Posterior vena cava (tissue), 2 donors: ENCODE results near the gene SBNO1. TPM values are rescaled to one million over a fixed set of nuclear protein-coding genes. Genes with fewer than 3 reads are reported as not detected.
"Not testable (repeated sequence)": the region's sequence is repeated elsewhere in the genome, so short reads cannot be mapped to it uniquely, and the experiment has no call there.

Experiments used
- DNase-seq: peaks from one replicate; pipeline ENCODE4 v3.0.0-alpha.2; 2020; ENCODE audit warnings: low spot score
- intact Hi-C, 2 donors: fragments of 100-400 bp; cut with DNase I; formaldehyde crosslinking; loops; one replicate each; pipeline versions ENCODE4 v1.14.1 to v1.14.2; 2022 to 2023
- total RNA-seq, 2 donors: library from RNA; stranded (reverse); fragmentation: NEBNext Ultra II Directional; extraction: Animal tissue kit (Norgen Biotek cat#: 25700); gene quantifications; one replicate each; pipeline ENCODE4 v1.2.1, GENCODE V29; 2021
- donor health status: DM: yes; HTN: yes; CAD: no.
- donor health status: DM: yes; HTN: yes; CAD: no.

The SBNO1 gene
- total RNA-seq, 2 donors from 2014 or later = 26.1 to 31.2 TPM

GRCh38 chr12:123264642-123265041, 100.0 kb downstream of the SBNO1 start:
- peak; percentile 57 for DNase-seq
- intact Hi-C loops = loop anchor here in 1 of 2 donors (5.0 kb wide), 1 partner anchor 1658 kb away; no protein-coding TSS in a partner anchor

- intact Hi-C loops = loop anchor here in 1 of 2 donors (5.0 kb wide), 1 partner anchor 1659 kb away; no protein-coding TSS in a partner anchor
- peak; percentile 58 for DNase-seq
These were observed 101.3 kb downstream of the SBNO1 start for GRCh38 chr12:123263196-123263817.

DNA sequence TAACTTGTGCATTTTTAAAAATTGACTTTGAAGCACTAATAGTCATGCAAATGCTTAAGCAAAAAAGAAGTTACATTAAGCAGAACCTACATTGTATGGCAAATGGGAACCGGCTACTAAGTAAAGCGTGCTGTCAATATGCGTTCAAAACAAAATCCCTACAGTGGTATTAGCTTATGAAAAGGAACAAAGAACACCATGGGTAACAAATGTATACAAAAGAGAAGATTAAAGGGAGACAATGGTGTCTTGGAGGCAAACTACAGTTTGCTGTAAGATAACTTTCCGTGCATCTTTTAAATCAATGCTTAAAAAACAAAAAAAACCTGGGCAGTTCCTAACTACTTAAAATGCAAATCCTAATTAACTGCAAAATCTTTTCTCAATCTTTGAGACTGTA, 103.5 kb downstream of the SBNO1 start:
- intact Hi-C loops = loop anchor here in 1 of 2 donors (5.0 kb wide), 1 partner anchor 1661 kb away; no protein-coding TSS in a partner anchor

DNA sequence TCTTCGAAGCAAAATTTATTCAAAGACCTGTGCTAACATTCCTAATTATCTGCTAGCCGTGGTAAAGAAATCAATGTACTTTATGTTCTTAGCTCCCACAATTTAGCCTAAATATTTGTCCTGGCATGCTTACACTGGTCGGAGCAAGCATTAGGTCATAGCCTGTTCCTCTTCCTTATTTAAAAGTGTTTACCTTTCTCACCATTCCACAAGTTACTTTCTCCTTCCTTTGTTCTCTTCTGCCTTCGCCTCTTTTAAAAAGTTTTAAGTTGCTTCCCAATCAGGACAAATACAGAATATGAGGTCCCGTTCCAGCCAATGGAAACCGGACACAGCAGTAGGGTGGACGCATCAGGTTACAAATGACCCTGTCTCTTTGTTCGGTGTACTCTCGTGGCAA, 104.6 kb downstream of the SBNO1 start:
- no peak for DNase-seq
- intact Hi-C loops = loop anchor here in 1 of 2 donors (5.0 kb wide), 1 partner anchor 1662 kb away; no protein-coding TSS in a partner anchor

More for the DNA sequence above, 103.5 kb downstream of the SBNO1 start:
- DNase-seq = no peak

- no peak for DNase-seq
- intact Hi-C loops = no loop called here
These were observed 106.1 kb downstream of the SBNO1 start for GRCh38 chr12:123258593-123258992.

GRCh38 chr12:123254853-123255446, 109.7 kb downstream of the SBNO1 start:
- intact Hi-C loops = no loop called here
- peak; percentile 30 for DNase-seq

- intact Hi-C loops = no loop called here
- DNase-seq = peak; percentile 85
These were observed 110.8 kb downstream of the SBNO1 start for GRCh38 chr12:123253641-123254459.

GRCh38 chr12:123252365-123252764, 112.3 kb downstream of the SBNO1 start:
- DNase-seq = peak; percentile 17
- intact Hi-C loops = not testable (repeated sequence)

DNA sequence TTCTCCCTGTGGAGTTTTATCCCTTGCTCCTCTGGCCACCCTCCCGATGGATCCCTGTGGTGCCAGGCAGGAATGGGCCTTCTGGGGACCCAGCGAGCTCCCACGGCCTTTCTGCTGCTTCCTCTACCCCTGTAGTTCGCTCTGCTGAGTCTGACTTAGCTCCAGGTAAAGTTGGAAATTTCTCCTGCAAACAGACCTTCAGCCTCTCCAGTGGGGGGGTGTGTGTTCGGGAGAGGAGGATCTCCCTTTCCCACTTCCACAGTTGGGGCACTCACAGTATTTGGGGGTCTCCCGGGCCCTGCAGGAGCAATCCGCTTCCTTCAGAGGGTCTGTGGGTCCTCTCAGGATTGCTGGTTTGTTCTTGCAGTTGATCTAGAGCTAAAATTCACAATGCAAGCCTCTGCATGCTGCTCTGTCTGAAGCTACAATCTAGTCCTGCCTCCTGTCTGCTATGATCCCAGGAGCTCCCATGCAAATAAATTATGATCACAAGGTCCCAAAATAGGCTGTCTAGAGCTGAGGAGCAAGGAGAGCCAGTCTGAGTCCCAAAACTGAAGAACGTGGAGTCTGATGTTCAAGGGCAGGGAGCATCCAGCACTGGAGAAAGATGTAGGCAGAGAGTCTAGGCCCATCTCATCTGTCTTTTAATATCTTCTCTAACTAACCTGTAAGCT, 113.1 kb downstream of the SBNO1 start:
- DNase-seq = peak; percentile 14
- intact Hi-C loops = no loop called here

DNA sequence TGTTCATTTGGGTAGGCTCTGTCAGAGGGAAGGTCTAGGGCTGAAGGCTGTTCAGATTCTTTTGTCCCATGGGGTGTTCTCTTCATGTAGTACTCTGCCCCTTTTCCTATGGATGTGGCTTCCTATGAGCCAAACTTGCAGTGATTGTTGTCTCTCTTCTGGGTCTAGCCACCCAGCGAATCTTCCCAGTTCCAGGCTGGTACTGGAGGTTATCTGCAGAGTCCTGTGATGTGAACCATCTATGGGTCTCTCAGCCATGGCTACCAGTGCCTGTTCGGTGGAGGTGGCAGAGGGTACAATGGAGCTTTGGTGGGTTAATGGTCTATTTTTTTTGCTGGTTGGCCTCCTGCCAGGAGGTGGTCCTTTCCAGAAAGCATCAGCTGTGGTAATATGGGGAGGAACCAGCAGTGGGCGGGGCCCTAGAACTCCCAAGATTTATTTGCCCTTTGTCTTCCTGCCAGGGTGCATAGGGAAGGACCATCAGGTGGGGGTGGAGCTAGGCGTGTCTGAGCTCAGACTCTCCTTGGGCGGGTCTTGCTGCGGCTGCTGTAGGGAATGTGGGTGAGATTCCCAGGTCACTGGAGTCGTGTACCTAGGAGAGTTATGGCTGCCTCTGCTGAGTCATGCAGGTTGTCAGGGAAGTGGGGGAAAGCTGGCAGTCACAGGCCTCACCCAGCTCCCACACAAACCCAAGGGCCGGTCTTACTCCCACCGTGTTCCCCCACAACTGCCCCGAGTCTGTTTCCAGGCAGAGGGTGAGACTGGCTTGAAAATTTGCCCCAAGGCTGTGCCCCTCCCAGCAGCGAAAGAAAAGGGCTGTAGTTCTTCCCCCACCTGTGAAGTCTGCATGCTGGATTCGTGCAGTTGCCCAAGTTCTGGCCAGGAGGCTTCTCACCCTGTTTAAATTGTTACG, 113.9 kb downstream of the SBNO1 start:
- peak; percentile 64 for DNase-seq
- intact Hi-C loops = no loop called here

DNA sequence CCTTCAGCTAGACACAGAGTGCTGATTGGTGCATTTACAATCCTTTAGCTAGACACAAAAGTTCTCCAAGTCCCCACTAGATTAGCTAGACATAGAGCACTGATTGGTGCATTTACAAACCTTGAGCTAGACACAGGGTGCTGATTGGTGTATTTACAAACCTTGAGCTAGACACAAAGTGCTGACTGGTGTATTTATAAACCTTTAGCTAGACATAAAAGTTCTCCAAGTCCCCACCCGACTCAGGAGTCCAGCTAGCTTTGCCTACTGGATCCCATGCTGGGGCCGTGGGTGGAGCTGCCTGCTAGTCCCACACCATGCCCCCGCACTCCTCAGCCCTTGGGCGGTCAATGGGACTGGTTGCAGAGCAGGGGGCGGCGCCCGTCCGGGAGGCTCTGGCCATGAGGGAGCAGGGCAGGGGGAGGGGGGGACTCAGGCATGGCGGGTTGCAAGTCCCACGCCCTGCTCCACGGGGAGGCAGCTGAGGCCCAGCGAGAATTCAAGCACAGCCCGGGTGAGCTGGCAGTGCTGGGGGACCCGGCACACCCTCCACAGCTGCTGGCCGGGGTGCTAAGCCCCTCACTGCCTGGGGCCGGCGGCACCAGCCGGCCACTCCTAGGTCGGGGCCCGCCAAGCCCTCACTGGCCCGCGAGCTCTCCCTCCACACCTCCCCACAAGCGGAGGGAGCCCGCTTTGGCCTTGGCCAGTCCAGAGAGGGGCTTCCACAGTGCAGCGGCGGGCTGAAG, 115.5 kb downstream of the SBNO1 start:
- DNase-seq = peak; percentile 41
- intact Hi-C loops = not testable (repeated sequence)

DNA sequence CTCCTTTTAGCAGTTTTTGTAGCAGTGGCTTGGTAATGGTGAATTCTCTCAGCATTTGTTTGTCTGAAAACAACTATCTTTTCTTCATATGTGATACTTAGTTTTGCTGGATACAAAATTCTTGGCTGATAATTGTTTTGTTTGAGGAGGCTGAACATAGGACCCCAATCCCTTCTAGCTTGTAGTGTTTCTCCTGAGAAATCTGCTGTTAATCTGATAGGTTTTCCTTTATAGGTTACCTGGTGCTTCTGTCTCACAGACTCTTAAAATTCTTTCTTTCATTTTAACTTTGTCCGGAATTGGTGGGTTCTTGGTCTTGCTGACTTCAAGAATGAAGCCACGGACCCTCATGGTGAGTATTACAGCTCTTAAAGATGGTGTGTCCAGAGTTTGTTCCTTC, 116.5 kb downstream of the SBNO1 start:
- intact Hi-C loops, DNase-seq: not testable (repeated sequence)

DNA sequence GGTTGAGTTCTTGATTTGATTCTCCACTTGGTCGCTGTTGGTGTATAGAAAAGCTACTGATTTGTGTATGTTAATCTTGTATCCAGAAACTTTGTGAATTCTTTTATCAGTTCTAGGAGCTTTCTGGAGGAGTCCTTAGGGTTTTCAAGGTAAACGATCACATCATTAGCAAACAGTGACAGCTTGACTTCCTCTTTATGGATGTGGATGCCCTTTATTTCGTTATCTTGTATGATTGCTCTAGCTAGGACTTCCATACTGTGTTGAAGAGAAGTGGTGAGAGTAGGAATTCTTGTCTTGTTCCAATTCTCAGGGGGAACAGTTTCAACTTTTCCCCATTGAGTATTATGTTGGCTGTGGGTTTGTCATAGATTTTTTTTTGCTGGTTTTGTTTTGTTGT, 119.0 kb downstream of the SBNO1 start:
- DNase-seq = no peak
- intact Hi-C loops = no loop called here

DNA sequence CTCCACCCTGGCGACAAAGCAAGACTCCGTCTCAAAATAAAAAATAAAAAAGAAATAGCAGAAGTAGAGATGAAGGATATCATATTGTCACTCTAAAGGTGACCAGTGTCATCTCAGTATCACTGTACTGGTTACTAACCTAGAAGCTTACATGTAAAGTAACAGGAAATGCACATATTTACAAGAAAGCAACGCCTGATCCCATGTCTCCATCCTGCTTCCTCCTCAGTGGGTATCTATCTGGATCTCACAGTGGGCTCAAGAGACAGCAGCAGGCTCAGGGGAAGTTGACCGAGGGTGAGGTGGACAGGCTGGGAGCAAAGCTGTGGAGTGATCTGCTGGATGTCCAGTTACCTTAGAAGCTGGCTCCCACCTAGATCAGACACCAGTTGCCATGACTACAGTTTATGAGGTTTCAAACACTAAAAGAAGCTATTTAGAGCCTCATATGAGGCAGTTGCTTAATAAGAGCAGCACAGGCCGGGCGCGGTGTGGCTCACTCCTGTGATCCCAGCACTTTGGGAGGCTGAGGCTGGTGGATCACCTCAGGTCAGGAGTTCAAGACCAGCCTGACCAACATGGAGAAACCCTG, 120.9 kb downstream of the SBNO1 start:
- DNase-seq = peak; percentile 43
- intact Hi-C loops = loop anchor here in 1 of 2 donors (5.0 kb wide), 1 partner anchor 206 kb away; no protein-coding TSS in a partner anchor

- DNase-seq = peak; percentile 20
- intact Hi-C loops = loop anchor here in 1 of 2 donors (5.0 kb wide), 1 partner anchor 205 kb away; no protein-coding TSS in a partner anchor
These were observed 122.3 kb downstream of the SBNO1 start for GRCh38 chr12:123242116-123242904.
